SK-N-SH treated with all-trans-retinoic acid at 6 μM for 48 hours (cell line): ENCODE data around the gene TMEM125.

Source experiments
- ARNTL ChIP-seq: fragments of 450-650 bp; formaldehyde crosslinking; IDR thresholded peaks from 2 replicates; pipeline ENCODE4 v1.5.0; 2020; ENCODE audit warnings: low read depth, mild to moderate bottlenecking, moderate library complexity, borderline replicate concordance
- BACH2 ChIP-seq: fragments of 250-450 bp; sonication (Bioruptor Pico); IDR thresholded peaks from 2 replicates; pipeline ENCODE4 v1.9.0; 2021; ENCODE audit warnings: mild to moderate bottlenecking, borderline replicate concordance
- CSRNP3 ChIP-seq: fragments of 250-450 bp; sonication (Bioruptor Pico); IDR thresholded peaks from 2 replicates; pipeline ENCODE4 v1.5.1; 2021; ENCODE audit warnings: mild to moderate bottlenecking, moderate library complexity
- PATZ1 ChIP-seq: fragments of 250-450 bp; sonication (Bioruptor Pico); IDR thresholded peaks from 2 replicates; pipeline ENCODE4 v1.8.0; 2020; ENCODE audit warnings: mild to moderate bottlenecking, moderate library complexity, borderline replicate concordance
- PPARA ChIP-seq: fragments of 250-450 bp; sonication (Bioruptor Pico); IDR thresholded peaks from 2 replicates; pipeline ENCODE4 v1.5.0; 2020; ENCODE audit warnings: mild to moderate bottlenecking, borderline replicate concordance
- SNAI2 ChIP-seq: fragments of 250-450 bp; sonication (Bioruptor Pico); IDR thresholded peaks from 2 replicates; pipeline ENCODE4 v1.5.0; 2020; ENCODE audit warnings: mild to moderate bottlenecking, moderate library complexity
- TOX ChIP-seq: fragments of 250-450 bp; sonication (Bioruptor Pico); IDR thresholded peaks from 2 replicates; pipeline ENCODE4 v1.8.0; 2021; ENCODE audit warnings: mild to moderate bottlenecking, moderate library complexity, borderline replicate concordance
- TSHZ2 ChIP-seq: fragments of 250-450 bp; sonication (Bioruptor Pico); IDR thresholded peaks from 2 replicates; pipeline ENCODE4 v1.5.0; 2020; ENCODE audit warnings: mild to moderate bottlenecking, moderate library complexity
- ZFP3 ChIP-seq: fragments of 250-450 bp; sonication (Bioruptor Pico); IDR thresholded peaks from 2 replicates; pipeline ENCODE4 v1.5.0; 2020; ENCODE audit warnings: mild to moderate bottlenecking, moderate library complexity
- ZFP30 ChIP-seq: fragments of 450-650 bp; formaldehyde crosslinking; IDR thresholded peaks from 2 replicates; pipeline ENCODE4 v1.5.0; 2022; ENCODE audit warnings: mild to moderate bottlenecking, moderate library complexity
- ZNF8 ChIP-seq: fragments of 450-650 bp; formaldehyde crosslinking; IDR thresholded peaks from 2 replicates; pipeline ENCODE4 v1.5.0; 2020; ENCODE audit warnings: mild to moderate bottlenecking, moderate library complexity
- TF ChIP-seq, protein P1 (sequence below): fragments of 250-450 bp; sonication (Bioruptor Pico); IDR thresholded peaks from 2 replicates; pipeline ENCODE4 v1.8.0; 2021; ENCODE audit warnings: low read depth, mild to moderate bottlenecking, moderate library complexity, borderline replicate concordance
- TF ChIP-seq, protein P2 (sequence below): fragments of 250-450 bp; sonication (Bioruptor Pico); IDR thresholded peaks from 2 replicates; pipeline ENCODE4 v1.5.1; 2020; ENCODE audit warnings: low read depth, mild to moderate bottlenecking, moderate library complexity

DNA sequence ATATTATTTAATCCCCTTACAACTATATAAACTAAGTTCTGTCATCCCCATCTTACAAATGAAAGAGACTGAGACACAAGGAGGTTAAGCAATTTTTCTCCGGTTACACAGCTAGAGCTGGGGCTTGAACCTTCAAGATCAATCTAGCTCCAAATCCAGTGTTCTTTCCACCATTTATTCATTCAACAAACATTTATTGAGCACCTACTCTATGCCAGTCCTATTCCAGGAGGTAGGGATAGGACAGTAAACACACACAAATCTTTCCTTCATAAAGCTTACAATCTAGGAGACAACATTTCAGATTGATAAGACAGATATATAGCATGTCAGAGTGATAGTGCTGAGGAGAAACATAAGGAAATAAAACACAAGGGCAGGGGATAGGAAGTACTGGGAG is 2.9 kb upstream of the TMEM125 start:
- no peak for TF ChIP-seq BACH2 (CRISPR knock-in tag)
- TF ChIP-seq CSRNP3 (CRISPR knock-in tag) = no peak
- no peak for TF ChIP-seq PATZ1 (CRISPR knock-in tag)
- TF ChIP-seq ZFP3 (CRISPR knock-in tag) = no peak
- no peak for TF ChIP-seq ARNTL (CRISPR knock-in tag)
- no peak for TF ChIP-seq ZFP30
- TF ChIP-seq, protein P1, sequence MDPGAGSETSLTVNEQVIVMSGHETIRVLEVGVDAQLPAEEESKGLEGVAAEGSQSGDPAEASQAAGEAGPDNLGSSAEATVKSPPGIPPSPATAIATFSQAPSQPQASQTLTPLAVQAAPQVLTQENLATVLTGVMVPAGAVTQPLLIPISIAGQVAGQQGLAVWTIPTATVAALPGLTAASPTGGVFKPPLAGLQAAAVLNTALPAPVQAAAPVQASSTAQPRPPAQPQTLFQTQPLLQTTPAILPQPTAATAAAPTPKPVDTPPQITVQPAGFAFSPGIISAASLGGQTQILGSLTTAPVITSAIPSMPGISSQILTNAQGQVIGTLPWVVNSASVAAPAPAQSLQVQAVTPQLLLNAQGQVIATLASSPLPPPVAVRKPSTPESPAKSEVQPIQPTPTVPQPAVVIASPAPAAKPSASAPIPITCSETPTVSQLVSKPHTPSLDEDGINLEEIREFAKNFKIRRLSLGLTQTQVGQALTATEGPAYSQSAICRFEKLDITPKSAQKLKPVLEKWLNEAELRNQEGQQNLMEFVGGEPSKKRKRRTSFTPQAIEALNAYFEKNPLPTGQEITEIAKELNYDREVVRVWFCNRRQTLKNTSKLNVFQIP (CRISPR knock-in tag) = no peak
- TF ChIP-seq, protein P2, sequence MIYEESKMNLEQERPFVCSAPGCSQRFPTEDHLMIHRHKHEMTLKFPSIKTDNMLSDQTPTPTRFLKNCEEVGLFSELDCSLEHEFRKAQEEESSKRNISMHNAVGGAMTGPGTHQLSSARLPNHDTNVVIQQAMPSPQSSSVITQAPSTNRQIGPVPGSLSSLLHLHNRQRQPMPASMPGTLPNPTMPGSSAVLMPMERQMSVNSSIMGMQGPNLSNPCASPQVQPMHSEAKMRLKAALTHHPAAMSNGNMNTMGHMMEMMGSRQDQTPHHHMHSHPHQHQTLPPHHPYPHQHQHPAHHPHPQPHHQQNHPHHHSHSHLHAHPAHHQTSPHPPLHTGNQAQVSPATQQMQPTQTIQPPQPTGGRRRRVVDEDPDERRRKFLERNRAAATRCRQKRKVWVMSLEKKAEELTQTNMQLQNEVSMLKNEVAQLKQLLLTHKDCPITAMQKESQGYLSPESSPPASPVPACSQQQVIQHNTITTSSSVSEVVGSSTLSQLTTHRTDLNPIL (CRISPR knock-in tag) = no peak
- TF ChIP-seq PPARA = no peak
- no peak for TF ChIP-seq TSHZ2 (CRISPR knock-in tag)
- no peak for TF ChIP-seq ZNF8 (CRISPR knock-in tag)
- no peak for TF ChIP-seq SNAI2 (CRISPR knock-in tag)
- no peak for TF ChIP-seq TOX (CRISPR knock-in tag)
